NCI-H524 (cell line): ENCODE measurements around the gene SCAF1.
A peak's percentile ranks its signal among the peaks of the same experiment; 100 is the strongest.

Experiments used
- DNase-seq, 2 experiments: peaks; one replicate each; lab custom pipeline; 2025; lab: John Stamatoyannopoulos, UW

The SCAF1 gene

GRCh38 chr19:49641688-49642491 lies at the start of gene SCAF1:
Gene SCAF1, plus strand, starts transcription at chr19:49642209. Its CDS starts 2,818 bp downstream, at chr19:49645027.
- DNase-seq = peak; percentile 99 to 100

DNA sequence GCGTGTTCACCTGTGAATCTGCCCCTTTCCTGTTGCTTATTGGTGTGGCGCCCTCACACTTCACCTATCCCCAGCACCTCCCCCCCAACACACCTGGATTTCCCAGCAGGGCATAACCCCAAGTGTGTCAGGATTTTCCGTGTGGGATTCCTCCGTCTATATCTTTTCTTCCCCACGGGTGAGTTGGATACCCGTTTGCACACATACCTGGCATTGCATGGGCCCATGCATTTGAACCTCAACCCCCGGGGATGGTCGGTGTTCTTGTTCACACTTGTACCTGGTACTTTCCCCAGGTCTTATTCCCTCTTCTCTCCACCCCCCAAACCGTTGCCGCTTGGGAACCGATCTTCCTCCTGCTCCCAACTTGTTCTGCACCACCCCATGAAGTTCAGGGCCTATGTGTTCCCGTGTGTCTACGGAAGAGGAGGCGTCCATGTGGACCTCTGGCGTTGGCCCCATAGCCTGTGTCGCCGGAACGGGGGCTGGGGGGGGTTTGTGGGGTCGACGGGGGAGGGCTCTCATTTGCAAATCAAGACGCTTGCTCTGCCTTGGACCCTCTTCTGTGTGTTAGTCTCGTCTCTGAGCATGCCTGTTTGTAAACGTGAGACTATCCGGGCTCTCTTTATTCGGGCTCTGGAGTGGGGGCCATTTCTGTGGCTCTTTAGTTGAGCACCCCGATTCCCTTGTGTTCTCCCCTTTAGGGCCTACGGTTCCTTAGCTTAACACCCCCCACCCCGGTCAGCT lies 49.4 kb upstream of the SCAF1 start:
- DNase-seq = no peak

- peak; percentile 26 to 53 for DNase-seq
These were observed 48.5 kb upstream of the SCAF1 start for GRCh38 chr19:49593233-49594113.

GRCh38 chr19:49594157-49594992 lies 47.6 kb upstream of the SCAF1 start:
- DNase-seq = no peak

DNA sequence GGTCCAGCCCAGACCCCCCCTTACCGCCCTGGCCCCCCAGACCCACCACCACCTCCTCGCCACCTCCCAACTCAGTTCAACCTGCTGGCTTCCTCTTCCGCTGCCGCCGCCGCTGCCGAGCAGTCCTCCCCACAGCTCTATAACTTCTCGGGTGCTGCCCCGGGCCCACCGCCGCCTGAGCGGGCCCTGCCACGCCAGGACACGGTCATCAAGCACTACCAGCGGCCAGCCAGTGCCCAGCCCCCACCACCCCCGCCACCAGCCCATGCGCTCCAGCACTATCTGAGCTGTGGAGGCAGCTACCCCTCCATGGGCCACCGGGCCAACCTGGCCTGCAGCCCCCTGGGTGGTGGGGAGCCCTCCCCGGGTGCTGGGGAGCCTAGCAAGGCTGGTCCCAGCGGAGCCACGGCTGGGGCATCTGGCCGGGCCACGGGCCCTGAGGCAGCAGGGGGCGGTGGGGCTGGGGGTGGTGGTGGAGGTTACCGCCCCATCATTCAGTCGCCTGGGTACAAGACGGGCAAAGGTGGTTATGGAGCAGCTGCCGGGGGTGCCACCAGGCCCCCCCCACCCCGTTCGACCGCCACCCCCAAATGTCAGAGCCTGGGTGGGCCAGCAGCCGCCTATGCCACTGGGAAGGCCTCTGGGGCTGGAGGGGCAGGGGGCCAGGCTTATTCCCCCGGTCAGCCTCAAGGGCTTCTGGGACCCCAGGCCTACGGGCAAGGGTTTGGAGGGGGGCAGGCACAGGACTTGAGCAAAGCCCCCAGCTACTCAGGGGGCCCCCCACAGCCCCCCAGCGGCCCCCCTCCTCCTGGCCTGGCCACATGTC lies 46.8 kb upstream of the SCAF1 start:
- DNase-seq = no peak

DNA sequence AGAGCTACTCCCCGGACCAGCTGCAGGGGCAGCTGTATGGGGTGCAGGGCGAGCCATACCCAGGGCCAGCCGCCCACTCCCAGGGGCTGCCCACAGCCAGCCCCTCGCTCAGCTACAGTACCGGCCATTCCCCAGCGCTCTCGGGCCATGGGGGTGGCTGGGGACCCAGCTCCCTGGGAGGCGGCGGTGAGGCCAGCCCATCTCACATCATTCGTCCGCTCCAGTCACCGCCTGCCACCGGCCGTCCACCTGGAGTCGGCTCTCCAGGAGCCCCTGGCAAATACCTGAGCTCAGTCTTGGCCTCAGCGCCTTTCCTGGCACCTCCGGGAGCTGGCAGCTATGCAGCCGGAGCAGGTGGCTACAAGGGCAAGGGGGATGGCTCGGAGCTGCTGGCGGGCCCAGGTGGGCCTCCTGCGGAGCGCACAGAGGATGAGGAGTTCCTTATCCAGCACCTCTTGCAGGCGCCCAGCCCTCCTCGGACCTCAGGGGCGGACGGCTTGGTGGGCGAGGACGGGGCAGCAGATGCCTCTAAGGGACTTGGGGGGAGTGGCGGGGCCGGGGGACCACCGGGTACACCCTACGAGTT lies 46.1 kb upstream of the SCAF1 start:
- DNase-seq = no peak

GRCh38 chr19:49596407-49596806 lies 45.6 kb upstream of the SCAF1 start:
- no peak for DNase-seq

- no peak for DNase-seq
These were observed 44.9 kb upstream of the SCAF1 start for GRCh38 chr19:49596954-49597702.

DNA sequence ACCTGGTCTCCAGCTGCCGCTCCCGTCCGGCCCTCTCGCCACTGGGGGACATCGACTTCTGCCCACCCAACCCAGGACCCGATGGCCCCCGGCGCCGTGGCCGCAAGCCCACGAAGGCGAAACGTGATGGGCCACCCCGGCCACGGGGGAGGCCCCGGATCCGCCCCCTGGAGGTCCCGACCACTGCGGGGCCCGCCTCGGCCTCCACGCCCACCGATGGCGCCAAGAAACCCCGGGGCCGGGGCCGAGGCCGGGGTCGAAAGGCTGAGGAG lies 44.4 kb upstream of the SCAF1 start:
- DNase-seq = no peak

- no peak for DNase-seq
These were observed 42.4 kb upstream of the SCAF1 start for GRCh38 chr19:49599378-49600295.

GRCh38 chr19:49601482-49602038 lies 40.4 kb upstream of the SCAF1 start:
- no peak for DNase-seq

DNA sequence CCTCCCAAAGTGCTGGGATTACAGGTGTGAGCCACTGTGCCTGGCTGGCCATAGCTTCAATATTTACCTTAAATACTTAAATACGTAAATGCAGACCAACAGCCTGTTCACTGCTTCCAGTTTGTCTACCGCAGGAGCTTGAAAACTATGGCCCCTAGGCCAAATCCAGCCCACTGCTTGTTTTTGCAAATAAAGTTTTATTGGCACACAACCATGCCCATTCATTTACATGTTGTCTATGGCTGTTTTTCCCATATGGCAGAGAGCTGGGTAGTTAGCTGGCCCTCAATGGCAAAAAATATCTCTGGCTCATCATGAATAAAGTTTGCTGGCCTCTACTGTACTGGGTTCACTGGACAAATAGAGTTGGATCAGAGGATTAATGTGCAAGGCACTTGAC lies 39.2 kb upstream of the SCAF1 start:
- DNase-seq = no peak

DNA sequence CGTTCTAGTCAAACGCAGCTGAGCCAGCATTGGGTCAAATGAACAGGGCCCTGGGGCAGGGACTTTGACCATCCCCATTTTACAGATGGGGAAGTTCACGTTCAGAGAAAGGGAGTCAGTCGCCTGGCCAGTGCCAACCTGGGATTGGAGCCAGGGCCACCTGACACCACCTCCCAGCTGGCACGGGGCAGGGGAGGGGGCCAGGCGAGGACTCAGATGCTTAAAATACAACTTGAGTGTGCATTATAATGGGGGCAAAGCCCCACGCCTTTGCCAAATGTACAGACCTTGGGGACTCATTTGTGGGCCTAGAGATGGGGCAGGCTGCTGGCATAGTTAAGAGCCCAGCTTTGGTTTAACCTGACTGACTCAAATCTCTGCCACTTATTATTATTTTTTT lies 36.4 kb upstream of the SCAF1 start:
- DNase-seq = no peak

- DNase-seq = no peak
These were observed 32.4 kb upstream of the SCAF1 start for GRCh38 chr19:49609499-49610092.

DNA sequence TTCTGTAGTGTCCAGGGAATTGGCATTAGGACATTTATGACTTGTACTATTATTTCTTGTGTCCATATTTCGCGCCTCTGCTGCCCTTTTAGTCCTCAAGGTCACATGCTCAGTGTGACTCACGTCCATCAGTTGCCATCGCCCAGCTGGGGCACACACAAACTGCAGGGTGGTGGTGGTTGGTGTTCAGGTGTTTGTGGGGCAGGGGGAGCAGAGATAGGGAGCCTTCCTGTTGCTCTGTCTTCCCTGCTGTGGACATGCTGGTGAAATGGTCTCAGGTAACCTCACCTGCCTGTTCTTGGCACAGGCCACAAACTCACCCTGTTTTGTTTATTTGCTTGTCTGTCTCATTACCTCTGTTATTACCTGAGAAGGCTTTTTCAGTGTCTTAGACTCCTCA lies 28.6 kb upstream of the SCAF1 start:
- DNase-seq = no peak

DNA sequence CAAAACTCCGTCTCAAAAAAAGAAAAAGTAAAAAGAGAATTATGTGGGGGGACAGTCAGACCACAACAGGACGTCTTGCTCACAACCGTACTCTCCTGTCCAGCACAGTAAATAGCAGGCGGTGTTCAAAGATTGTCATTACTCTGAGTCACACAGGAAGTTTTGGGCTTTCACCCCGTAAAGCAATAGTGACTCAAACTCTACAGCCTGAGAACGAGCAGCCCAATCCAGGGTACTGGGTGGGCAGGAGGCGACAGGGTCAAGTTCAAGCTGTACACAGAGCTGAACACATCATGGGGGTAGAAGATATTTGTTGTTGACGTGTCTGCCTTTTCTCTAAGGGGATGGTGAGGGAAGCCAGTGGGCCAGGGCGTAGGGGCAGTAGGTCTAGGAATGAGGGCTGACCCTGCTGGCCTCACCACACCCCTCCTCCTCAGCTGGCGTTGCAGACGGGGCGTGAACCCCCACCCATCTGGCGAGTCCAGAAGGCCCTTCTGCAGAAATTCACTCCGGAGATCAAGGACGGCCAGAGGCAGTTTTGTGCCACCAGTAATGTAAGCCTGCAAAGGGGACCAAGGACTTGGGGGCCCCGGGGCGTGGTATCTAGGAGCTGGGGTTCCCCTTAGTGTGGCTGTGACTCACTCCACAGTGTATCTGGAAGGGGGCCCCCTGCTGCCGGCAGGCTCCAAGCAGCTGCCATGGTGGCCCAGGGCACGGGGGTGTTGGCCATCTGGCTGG lies 27.7 kb upstream of the SCAF1 start:
- no peak for DNase-seq

DNA sequence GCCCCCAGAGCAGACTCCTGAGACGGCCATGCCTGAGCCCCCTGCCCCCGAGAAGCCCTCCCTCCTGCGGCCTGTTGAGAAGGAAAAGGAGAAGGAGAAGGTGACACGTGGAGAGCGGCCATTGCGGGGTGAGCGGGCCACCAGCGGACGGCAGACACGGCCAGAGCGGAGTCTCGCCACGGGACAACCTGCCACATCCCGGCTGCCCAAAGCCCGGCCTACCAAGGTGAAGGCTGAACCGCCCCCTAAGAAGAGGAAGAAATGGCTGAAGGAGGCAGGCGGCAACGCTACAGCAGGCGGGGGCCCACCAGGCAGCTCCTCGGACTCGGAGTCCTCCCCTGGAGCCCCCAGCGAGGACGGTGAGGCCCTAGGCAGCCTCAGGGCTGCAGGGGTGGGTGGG lies 26.1 kb upstream of the SCAF1 start:
- no peak for DNase-seq
